Measurements from ENCODE around the gene GPR107. TPM values are rescaled to one million over a fixed set of nuclear protein-coding genes. Genes with fewer than 3 reads are reported as not detected.

GPR107 gene
- total RNA-seq, 1 donor from 2014 or later: 70.7 TPM

DNA sequence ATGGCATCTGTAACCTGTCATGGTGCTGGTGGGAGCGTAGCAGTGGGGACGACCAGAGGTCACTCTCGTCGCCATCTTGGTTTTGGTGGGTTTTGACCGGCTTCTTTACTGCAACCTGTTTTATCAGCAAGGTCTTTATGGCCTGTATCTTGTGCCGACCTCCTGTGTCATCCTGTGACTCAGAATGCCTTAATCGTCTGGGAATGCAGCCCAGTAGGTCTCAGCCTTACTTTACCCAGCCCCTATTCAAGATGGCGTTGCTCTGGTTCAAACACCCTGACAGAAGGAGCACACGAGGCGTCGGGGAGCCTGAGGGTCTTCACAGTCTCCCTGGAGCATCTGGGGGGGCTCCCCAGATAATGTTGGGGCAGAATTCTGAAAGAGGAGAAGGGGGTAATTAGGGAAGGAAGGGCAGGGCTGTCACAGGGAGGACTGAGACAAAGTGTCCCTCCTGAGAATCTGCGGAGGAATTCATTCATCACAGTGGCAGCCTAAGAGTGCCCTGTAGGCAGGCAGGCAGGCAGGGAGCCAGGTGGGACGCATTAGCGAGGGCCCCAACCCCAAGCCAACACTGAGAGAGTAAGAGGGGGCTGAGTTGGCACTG, 97.2 kb downstream of the GPR107 start:
- peaks cover 6% of the 10 kb centered on the region for H3K4me1 Mint-ChIP-seq (ENCODE audit: low read depth)
- TF ChIP-seq, protein P1, sequence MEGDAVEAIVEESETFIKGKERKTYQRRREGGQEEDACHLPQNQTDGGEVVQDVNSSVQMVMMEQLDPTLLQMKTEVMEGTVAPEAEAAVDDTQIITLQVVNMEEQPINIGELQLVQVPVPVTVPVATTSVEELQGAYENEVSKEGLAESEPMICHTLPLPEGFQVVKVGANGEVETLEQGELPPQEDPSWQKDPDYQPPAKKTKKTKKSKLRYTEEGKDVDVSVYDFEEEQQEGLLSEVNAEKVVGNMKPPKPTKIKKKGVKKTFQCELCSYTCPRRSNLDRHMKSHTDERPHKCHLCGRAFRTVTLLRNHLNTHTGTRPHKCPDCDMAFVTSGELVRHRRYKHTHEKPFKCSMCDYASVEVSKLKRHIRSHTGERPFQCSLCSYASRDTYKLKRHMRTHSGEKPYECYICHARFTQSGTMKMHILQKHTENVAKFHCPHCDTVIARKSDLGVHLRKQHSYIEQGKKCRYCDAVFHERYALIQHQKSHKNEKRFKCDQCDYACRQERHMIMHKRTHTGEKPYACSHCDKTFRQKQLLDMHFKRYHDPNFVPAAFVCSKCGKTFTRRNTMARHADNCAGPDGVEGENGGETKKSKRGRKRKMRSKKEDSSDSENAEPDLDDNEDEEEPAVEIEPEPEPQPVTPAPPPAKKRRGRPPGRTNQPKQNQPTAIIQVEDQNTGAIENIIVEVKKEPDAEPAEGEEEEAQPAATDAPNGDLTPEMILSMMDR (IDR thresholded peaks at IDR 0.05): no peak
- H3K9me3 Mint-ChIP-seq (ENCODE audit: low read depth): no peaks in the 10 kb centered on the region
- H3K4me3 Mint-ChIP-seq (ENCODE audit: unreplicated experiment): no peak overlapping the region
- H3K27me3 Mint-ChIP-seq (ENCODE audit: low read depth): no peaks in the 10 kb centered on the region
- H3K36me3 Mint-ChIP-seq (ENCODE audit: low read depth): no peaks in the 10 kb centered on the region
- H3K27ac Mint-ChIP-seq (ENCODE audit: unreplicated experiment): peak overlapping the region; percentile 57
- no peak for DNase-seq (ENCODE audit: low spot score)

DNA sequence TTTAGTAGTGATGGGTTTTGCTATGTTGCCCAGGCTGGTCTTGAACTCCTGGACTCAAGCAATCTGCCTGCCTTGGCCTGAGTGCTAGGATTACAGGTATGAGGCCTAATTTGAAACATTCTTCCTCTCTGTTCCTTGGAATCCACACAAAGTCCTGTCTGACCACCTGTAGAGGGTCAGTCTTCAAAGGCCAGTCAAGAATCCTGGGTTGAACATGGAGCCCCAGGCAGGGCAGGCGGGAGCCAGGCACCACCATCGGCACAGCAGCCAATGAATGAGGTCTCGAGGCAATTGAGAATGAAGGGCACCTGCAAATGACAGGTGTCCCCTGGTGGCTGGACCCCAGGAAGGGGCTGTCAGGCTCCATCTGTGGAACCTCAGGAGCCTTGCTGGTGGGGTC, 101.1 kb downstream of the GPR107 start:
- H3K27me3 Mint-ChIP-seq (ENCODE audit: low read depth): no peaks in the 10 kb centered on the region
- no peaks in the 10 kb centered on the region for H3K9me3 Mint-ChIP-seq (ENCODE audit: low read depth)
- no peak overlapping the region for H3K27ac Mint-ChIP-seq (ENCODE audit: unreplicated experiment)
- peaks cover 6% of the 10 kb centered on the region for H3K4me1 Mint-ChIP-seq (ENCODE audit: low read depth)
- DNase-seq (ENCODE audit: low spot score): no peak
- H3K4me3 Mint-ChIP-seq (ENCODE audit: unreplicated experiment): no peak overlapping the region
- no peaks in the 10 kb centered on the region for H3K36me3 Mint-ChIP-seq (ENCODE audit: low read depth)
- TF ChIP-seq, protein P1 (IDR thresholded peaks at IDR 0.05): no peak

GRCh38 chr9:130155647-130156046, 101.9 kb downstream of the GPR107 start:
- H3K4me3 Mint-ChIP-seq (ENCODE audit: unreplicated experiment): no peak overlapping the region
- no peaks in the 10 kb centered on the region for H3K36me3 Mint-ChIP-seq (ENCODE audit: low read depth)
- TF ChIP-seq, protein P1 (IDR thresholded peaks at IDR 0.05): no peak

DNA sequence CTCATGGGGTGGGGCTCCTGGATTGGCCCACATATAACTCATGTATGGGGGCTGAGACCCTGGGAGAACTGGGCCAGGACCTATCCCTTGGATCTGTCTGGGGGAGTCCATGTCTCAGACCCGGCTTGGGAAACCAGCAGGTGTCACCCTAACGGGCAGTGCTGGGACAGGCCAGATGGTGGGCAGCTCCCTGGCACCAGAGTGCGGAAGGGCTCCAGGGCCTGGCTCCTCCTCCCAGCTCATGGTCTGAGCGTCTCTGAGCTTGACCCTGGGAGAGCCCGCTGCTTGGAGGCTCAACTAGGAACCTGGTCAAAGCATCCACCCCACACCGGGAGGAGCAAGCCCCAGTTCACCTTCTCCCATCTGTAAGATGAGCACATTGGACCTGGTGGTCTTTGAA, 103.0 kb downstream of the GPR107 start:
- no peaks in the 10 kb centered on the region for H3K9me3 Mint-ChIP-seq (ENCODE audit: low read depth)
- H3K27me3 Mint-ChIP-seq (ENCODE audit: low read depth): no peaks in the 10 kb centered on the region
- TF ChIP-seq, protein P1 (IDR thresholded peaks at IDR 0.05): peak; percentile 59
- DNase-seq (ENCODE audit: low spot score): no peak
- no peaks in the 10 kb centered on the region for H3K36me3 Mint-ChIP-seq (ENCODE audit: low read depth)
- H3K4me1 Mint-ChIP-seq (ENCODE audit: low read depth): no peaks in the 10 kb centered on the region
- no peak overlapping the region for H3K27ac Mint-ChIP-seq (ENCODE audit: unreplicated experiment)
- no peak overlapping the region for H3K4me3 Mint-ChIP-seq (ENCODE audit: unreplicated experiment)

More at GRCh38 chr9:130155647-130156046, 101.9 kb downstream of the GPR107 start:
- H3K4me1 Mint-ChIP-seq (ENCODE audit: low read depth): peaks cover 5% of the 10 kb centered on the region
- no peaks in the 10 kb centered on the region for H3K9me3 Mint-ChIP-seq (ENCODE audit: low read depth)
- no peaks in the 10 kb centered on the region for H3K27me3 Mint-ChIP-seq (ENCODE audit: low read depth)
- no peak for DNase-seq (ENCODE audit: low spot score)
- H3K27ac Mint-ChIP-seq (ENCODE audit: unreplicated experiment): no peak overlapping the region

- no peak for DNase-seq (ENCODE audit: low spot score)
- no peaks in the 10 kb centered on the region for H3K36me3 Mint-ChIP-seq (ENCODE audit: low read depth)
- H3K27me3 Mint-ChIP-seq (ENCODE audit: low read depth): no peaks in the 10 kb centered on the region
- no peak overlapping the region for H3K27ac Mint-ChIP-seq (ENCODE audit: unreplicated experiment)
- no peaks in the 10 kb centered on the region for H3K9me3 Mint-ChIP-seq (ENCODE audit: low read depth)
- no peaks in the 10 kb centered on the region for H3K4me1 Mint-ChIP-seq (ENCODE audit: low read depth)
- TF ChIP-seq, protein P1 (IDR thresholded peaks at IDR 0.05): no peak
- H3K4me3 Mint-ChIP-seq (ENCODE audit: unreplicated experiment): no peak overlapping the region
Observed at GRCh38 chr9:130157079-130157478, 103.4 kb downstream of the GPR107 start.
